Stimulated activated CD8-positive, alpha-beta memory T cell treated with anti-CD3 and anti-CD28 coated beads, Interleukin-7, amount 100 ng/mL, for 4 hours (primary cell): ENCODE measurements around the gene ZNF287.
"Not testable (repeated sequence)": the region's sequence is repeated elsewhere in the genome, so short reads cannot be mapped to it uniquely, and the experiment has no call there.

ENCODE experiments used
- DNase-seq, 2 donors: peaks; one replicate each; pipeline ENCODE4 v3.0.0-alpha.2; 2020; ENCODE audit warnings: low read depth in 2 of 2

The ZNF287 gene

DNA sequence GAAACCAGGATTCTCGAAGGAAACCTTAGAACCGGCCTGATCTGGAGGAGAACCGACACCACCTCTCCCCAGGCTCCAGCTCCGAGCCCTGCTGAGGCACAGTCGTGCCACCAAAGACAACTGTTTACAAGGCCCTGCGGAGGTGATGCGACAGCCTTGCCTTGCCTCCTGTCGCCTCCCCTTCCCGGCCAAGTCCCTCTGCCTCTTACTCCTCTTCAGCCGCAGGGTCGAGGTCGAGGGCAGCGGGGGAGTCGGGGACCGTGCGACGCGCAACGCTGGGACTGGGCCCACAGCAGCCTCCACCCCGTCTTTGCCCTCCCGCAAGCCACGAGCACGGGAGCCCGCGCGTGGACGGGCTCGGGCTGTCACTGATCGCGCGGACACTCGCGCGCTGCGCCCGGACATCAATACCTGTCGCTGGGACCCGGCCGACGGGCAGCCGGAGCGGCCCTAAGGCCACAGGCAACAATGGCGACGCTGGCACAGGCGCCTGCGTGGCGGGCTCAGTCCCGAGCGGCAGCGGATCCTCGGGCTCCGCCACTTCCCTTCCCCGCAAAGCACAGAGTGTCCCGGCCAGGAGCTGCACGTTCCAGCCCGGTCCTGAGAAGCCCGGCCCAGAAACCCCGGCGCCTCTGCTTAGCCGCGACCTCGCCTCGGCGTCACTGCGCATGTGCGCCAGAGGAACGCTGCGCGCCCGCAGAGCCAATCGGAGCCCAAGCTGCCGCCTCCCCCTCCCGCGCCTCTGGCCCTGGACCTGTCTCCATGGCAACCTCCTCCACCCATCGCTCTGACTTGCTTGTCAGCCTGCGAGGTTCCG lies at the start of gene ZNF287:
TSS of gene ZNF287 (minus strand) at position 664 of the 817 bp plus-strand sequence. CDS start 1,473 bp downstream, outside the sequence.
- peak; percentile 88 to 92 for DNase-seq

DNA sequence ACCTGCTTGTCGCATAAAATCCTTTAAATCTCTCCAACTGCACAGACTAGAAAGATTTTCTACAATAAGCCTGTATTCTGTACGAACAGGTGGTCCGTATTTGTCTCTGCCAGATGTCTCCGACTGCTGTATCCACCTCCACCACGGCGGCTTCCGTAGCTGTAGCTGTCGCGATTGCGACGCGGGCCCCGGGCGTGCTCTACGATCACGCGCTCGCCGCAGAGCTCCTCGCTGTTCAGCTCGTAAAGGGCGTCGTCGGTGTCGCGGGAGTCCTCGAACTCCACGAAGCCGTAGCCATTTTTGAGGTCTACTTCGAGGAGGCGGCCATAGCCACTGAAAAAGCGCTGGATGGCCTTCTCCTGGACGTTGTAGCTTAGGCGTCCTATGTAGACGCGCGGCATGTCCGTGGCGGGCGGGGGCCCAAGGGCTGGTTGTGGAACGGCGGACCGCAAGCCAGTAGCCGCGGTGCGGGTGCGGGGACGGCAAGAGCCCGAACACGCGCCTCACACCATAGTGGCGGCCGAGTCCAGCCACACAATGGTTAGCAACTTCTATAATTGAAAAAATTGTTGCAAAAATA lies 48.6 kb upstream of the ZNF287 start:
- DNase-seq = no peak

DNA sequence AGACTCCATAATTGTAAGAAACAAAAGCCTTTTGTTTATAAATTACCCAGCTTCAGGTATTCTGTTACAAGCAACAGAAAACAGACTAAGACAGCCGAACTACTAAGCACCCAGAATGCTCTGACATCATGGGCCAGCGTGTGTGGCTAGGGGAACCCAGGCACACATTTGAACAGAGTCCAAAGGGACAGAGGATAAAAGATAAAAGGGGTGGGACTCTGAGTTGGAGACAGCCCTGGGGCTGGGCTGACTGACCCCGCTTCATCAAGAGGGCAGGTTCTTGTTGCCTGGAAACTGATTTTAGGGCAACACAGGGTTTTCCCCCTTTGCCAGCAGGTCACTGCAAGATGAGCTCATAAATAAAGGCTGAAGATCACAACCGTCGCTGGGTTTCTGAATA lies 30.5 kb upstream of the ZNF287 start:
- DNase-seq = no peak

DNA sequence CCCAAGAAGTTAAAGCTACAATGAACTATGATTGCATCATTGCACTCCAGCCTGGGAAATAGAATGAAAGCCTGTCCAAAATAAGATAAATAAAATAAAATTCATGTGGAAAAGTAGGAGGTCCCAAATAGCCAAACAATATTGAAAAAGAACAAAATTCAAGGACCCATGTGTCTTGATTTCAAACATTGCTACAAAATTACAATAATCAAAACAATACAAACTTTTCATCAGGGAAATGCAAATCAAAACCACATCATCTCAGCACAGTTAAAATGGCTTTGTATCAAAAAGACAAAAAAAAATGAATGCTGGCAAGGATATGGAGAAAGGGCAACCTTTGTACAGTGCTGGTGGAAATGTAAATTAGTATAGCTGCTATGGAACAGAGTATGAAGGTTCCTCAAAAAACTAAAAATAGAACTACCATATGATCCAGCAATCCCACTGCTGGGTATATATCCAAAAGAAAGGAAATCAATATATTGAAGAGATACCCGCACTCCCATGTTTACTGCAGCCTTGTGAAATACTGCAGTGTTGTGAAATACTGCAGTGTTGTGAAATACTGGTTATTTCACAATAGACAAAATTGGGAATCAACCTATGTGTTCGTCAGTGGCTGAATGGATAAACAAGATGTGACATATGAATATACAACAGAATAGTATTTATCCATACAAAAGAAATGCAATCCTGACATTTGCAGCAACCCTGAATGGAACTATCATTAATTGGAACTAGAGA lies 24.5 kb upstream of the ZNF287 start:
- no peak for DNase-seq

DNA sequence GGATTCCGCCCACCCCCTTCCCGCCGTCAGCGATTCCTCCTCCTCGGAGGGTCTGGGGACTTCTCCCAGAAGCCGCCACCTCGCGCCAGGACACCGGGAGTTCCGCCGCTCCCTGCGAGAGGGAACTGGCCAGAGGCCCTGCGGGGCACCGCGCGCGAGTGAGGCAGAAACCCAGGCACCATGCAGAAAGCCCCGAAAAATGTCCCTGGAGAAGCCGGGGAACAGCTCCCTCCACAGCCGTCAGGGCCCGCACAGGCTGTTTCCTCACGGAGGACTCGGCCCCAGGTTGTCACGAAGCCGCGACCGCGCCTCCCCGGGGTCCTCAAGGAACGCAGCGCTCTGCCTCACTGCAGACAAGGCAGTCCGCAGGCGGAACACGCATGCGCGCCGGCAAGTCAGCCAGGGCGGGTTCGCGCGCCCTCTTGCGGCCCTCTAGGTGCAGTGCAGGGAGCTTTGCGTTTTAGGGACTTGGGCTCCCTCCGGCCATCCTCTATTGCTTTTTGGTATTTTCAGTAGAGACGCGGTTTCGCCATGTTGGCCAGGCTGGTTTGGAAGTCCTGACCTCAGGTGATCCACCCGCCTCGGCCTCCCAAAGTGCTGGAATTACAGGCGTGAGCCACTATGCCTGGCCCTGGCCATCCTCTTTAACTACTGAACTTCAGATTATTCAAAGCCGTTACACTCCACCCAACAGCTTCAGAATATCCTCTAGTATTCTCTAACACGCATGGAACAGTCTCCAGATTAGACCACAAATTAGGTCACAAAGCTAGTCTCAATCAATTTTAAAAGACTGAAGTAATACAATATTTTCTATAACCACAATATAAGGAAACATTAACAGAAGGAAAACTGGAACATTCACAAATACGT lies 20.3 kb upstream of the ZNF287 start:
- peak; percentile 85 to 88 for DNase-seq

DNA sequence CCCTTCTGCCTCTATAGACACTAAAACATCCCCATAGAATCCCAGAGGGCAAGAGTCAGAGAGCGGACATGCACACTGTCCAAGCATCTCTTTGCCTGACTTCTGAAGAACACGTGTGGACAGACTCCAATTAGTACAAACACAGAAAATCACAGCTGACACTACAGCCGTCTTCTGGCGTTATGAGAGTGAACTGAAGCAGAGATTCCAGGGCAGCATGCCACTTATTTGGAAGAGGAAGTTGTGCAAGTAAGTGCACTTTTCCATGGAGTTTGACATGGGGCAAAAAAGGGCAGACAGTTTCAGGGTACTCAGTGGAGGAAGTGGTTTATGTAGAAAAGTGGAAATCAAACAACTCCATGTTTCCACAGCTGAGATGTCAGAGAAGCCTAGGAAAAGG lies 16.8 kb upstream of the ZNF287 start:
- no peak for DNase-seq

DNA sequence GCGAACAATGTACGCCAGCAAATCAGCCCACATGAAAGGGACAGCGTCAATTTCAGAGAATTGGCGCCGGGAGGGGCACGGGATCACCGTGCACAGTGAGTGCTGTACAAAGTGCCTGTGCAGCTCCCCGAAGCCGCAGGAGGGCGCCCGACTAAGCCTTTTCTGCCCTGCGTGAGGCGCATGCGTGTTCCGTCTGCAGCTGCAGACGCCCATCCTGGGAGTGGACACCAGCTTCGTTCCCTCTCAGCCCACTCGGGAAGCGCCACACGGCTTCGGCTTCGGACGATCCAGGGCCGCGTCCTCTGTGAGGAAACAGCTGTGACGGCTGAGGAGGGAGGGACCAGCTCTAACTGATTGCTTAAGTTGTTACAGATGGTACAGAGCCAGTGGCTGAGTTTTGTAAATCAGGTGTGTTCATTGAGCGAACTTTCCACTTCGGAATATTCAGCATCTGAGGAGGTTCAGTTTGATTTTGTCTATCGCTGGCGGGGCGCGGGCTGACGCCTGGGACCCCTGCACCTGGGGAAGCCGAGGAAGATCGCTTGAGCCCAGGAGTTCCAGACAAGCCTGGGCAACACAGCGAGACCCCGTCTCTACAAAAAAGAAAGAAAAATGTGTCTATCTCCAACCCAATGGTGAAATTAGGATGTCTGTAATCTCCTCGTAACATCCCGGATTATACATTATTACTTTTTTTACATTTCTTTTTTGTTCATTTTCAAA lies 15.4 kb upstream of the ZNF287 start:
- DNase-seq = peak; percentile 85 to 87

DNA sequence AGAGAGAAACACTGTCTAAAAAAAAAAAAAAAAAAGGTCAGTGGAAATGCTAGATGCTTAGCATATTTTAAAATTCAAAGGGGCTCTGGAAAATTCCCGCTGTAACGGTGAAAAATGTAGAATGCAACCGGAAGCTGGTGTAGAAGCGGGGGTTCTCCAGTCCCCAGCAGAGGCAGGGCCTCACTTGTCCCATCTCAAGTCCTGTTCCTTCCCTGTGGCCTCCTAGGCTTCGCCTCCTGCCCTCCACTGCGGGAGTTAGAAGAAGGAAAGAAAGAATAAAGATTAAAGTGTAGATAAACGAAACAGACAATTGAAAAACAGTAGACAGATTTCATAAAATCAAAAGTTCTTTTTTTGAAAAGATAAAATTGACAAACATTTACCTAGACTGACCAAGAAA lies 14.8 kb upstream of the ZNF287 start:
- DNase-seq = no peak

DNA sequence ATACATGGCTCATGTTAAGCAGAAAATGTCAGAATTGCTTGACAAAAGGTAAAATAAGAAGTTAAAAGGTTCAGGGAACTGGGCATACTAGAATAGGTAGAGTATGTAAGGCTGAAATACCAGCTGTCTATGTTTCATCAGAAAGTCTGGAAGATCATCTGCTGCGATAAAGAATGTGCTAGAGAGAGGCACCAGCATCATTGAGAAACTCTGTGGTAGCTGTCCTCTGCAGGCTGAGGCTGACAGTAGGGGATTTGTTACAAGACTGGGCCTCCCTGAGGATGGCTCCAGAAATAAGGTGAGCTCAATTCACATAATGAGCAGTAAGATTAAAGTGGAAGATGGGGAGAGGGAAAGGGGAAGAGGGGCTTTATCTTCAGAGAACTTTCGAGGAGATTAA lies 4.5 kb upstream of the ZNF287 start:
- no peak for DNase-seq

DNA sequence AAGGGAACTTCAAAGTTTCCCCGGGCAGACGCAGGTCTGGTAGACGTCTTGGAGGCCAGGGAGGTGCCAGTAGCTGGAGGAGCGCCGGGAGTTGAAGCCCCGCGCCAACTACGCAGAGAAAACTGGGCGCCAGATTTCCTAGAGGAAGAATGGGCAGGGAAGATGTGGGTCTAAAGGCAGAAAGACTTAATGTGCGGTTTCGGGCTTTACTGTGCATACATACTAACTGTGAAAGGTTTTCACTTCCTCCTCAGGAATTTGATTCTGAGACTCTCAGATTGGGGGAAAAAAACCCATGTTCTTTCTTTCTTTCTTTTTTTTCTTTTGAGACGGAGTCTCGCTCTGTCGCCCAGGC lies 331 bp upstream of the ZNF287 start:
- no peak for DNase-seq

DNA sequence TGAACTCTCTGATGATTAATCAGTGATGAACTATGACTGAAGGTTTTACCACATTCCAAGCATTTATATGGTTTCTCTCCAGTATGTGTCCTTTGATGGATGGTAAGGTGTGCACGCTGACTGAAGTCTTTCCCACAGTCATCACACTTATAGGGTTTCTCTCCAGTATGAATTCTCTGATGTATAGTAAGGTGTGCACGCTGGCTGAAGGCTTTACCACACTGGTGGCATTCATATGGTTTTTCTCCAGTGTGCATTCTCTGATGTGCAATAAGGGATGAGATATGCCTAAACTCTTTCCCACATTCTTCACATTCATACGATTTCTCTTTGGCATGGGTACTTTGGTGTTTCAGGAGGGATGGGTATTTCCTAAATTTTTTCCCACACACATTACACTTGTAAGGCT lies 16.4 kb downstream of the ZNF287 start:
- no peak for DNase-seq

DNA sequence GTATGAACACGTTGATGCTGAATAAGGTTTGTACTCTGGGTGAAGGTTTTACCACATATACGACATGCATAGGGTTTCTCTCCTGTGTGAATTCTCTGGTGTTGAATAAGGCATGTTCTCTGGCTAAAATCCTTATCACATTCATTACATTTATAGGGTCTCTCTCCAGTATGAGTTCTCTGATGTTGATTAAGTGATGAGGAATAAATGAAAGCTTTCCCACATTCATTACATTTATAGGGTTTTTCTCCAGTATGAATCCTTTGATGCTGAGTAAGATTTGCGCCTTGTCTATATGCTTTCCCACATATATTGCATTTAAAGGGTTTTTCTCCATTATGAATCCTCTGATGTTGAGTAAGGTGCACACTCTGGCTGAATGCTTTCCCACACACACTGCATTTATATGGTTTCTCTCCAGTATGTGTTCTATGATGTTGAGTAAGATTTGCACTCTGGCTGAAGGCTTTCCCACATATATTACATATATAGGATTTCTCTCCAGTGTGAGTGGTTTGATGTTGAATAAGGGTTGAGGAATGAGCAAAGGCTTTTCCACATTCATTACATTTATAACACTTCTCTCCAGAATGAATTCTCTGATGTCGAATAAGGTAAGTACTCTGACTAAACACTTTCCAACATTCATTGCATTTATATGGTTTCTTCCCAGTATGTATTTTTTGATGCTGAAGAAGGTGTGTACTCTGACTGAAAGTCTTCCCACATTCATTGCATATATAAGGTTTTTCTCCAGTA lies 16.9 kb downstream of the ZNF287 start:
- no peak for DNase-seq

DNA sequence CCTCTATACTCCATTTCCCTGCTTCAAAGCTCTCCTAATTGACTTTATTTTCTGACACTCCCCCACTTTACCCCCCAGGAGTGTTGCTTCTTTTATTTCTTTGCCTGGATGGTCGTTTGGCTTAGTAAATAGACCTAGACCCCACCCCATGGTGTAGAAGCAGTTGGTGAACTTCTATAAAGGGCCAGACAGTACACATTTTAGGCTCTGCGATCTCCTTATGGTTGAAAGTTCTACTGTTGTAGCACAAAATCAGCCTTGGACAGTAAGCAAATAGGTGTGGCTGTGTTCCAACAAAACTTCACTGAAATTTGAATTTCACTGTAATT lies 31.9 kb downstream of the ZNF287 start:
- no peak for DNase-seq

DNA sequence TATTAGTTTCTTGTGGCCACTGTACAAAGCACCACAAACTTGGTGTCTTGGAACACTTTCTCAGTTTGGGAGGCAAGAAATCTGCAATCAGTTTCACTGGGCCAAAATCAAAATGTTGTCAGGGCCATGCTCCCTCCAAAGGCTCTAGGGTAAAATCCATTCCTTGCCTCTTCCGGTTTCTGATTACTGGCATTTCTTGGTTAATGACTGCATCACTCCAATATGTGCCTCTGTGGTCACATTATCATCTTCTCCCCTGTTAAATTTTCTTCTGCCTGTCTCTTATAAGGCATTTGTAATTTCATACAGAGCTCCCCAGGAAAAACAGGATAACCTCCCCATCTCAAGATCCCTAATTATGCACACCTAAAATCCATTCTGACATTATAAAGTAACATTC lies 34.8 kb downstream of the ZNF287 start:
- DNase-seq = no peak

DNA sequence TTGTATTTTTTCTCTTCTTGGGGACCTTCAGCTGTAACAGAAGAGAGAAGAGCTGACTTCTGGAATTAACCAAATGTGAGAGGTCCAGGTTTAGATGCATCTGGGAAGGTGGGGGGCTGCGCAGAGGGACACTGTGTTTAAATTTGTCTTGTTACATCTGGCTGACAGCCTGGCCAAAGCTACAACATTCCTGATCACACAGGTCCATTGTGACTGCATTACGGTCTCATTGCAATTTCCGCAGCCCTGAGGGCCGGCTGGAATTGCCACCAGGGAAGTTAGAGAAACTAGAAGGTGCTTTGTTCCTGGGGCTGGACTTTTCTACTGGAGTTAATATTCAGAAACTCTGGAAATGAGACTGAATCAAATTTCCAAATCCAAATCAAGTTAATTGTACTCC lies 39.1 kb downstream of the ZNF287 start:
- no peak for DNase-seq

DNA sequence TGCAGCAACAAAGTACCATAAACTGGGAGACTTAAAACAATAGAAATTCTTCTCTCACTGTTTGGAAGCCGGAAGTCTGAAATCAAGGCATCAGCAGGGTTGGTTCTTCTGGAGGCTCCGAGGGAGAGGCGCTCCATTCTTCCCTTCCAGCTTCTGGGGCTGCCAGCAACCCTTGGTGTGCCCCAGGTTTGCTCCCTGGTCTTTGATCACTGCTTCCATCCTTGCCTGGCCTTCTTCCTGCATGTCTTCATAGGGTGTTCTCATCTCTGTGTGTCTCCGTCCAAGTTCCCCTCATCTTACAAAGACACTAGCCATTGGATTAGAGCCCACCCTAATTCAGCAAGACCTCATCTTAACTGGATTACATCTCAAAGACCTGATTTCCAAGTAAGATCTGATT lies 41.7 kb downstream of the ZNF287 start:
- DNase-seq = no peak

DNA sequence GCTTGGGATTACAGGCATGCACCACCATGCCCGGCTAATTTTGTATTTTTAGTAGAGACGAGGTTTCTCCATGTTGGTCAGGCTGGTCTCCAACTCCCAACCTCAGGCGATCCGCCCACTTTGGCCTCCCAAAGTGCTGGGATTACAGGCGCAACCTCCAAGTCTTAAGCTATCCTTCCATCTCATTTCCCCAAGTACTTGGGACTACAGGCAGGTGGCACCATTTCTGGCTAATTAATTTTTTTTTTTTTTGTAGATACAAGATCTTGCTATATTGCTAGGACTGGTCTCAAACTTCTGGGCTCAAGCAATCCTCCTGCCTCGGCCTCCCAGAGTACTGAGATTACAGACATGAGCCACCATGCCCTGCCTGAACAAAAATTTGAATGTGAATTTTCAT lies 43.4 kb downstream of the ZNF287 start:
- DNase-seq = not testable (repeated sequence)

DNA sequence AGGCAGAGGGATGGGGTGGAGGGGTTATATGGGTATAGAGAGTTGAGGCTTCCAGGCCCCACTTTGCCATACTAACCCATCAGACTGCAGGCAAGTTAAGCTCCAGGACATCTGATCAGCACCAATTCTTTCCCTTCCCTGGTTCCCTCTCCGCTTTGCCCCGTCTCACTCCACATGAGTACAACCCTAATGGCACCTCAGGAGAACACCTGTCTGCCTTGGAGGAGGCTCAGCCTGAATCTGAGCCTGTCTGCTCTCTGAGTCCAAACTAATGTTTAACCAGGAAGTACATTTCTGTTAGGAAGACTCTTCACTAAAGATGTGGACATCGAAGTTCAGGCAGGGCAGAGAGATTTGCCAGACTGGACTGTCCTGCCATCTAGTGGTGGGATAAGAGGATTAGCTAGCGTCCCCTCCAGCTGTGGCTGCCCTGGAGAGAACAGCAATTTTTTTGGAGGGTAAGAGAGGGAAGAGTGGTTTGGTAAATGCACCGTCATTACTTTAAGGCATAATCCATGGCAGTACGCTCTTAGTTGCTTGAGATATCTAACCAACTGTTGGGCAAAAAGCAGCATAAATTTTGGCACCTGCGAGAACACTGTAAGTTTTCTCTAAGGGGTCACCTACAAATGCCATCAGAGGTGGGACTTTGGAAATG lies 47.8 kb downstream of the ZNF287 start:
- peak; percentile 32 to 36 for DNase-seq

DNA sequence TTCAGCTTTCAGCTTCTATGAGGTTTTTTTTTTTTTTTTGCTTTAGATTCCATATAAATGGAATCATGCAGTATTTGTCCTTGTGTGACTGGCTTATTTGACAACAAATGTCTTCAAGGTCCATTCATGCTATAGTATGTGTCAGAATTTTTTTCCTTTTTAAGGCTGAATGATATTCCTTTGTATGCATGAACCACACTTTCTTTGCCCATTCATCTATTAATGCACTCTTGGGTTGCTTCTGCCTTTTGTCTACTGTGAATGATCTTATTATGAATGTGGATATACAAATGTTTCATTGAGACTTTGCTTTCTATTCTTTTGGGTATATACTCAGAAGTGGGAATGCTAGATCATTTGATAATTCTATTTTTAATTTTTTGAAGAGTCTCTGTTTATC lies 50.0 kb downstream of the ZNF287 start:
- DNase-seq = no peak

DNA sequence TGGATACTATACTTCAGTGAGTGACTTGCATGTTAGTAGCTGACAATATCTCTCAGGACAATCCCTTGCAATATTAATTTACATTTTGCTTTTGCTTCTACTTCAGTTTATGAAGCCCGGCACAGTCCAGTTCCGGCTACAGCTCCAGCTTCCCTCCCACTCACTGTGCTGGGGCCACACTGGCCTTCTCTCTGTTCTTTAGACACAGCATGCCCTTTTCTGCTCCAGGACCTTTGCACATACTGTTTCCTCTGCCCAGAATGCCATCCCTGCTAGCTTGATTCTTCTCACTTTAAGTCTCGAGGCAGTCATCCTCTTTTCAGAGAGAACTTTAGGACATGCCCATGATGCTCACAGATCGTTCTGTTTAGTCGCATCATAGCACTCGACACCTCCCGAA lies 51.5 kb downstream of the ZNF287 start:
- no peak for DNase-seq
